Keratinocyte (primary cell): ENCODE measurements around the gene FBXO40. TPM values are rescaled to one million over a fixed set of nuclear protein-coding genes. Genes with fewer than 3 reads are reported as not detected.

Source experiments
- DNase-seq: peaks from one replicate; pipeline ENCODE4 v3.0.0-alpha.2; 2011; ENCODE audit warnings: low read depth, missing footprints, low spot score
- FAIRE-seq: peaks from 2 replicates; lab custom pipeline; 2011; peaks lifted over from hg19 to GRCh38; lab: Jason Lieb, UNC
- H2AFZ ChIP-seq: 2 replicates; pipeline ENCODE4 v1.6.0; 2012; ENCODE audit warnings: low read length, control low read depth, inconsistent platforms; ENCODE audit not compliant: control insufficient read depth
- H3K27ac ChIP-seq: 2 replicates; pipeline ENCODE4 v1.5.1; 2011; ENCODE audit warnings: low read length; ENCODE audit not compliant: control insufficient read depth, insufficient read depth
- H3K27me3 ChIP-seq: 3 replicates; pipeline ENCODE4 v1.6.0; 2011; ENCODE audit warnings: low read length; ENCODE audit not compliant: control insufficient read depth, insufficient read depth; ENCODE audit errors: extremely low read depth
- H3K36me3 ChIP-seq, 2 experiments: 2 replicates in 1 of 2; 3 replicates in 1 of 2; pipeline ENCODE4 v1.5.1; 2011; ENCODE audit warnings: low read length in 2 of 2, mild to moderate bottlenecking in 1 of 2; ENCODE audit not compliant: control insufficient read depth in 2 of 2, insufficient read depth in 2 of 2; ENCODE audit errors: extremely low read depth in 1 of 2
- H3K4me1 ChIP-seq: 3 replicates; pipeline ENCODE4 v1.5.1; 2011; ENCODE audit warnings: low read length; ENCODE audit not compliant: control insufficient read depth, insufficient read depth; ENCODE audit errors: extremely low read depth
- H3K4me2 ChIP-seq: 3 replicates; pipeline ENCODE4 v1.6.0; 2011; ENCODE audit warnings: low read depth, low read length; ENCODE audit not compliant: control insufficient read depth, insufficient read depth; ENCODE audit errors: extremely low read depth
- H3K4me3 ChIP-seq, 3 experiments: fragments of 200-600 bp in 1 of 3; sonication (generic) in 1 of 3; 2 replicates in 2 of 3; 3 replicates in 1 of 3; pipeline ENCODE4 v1.5.1; 2011 to 2016; ENCODE audit warnings: low read length in 3 of 3, mild to moderate bottlenecking in 3 of 3, control low read depth in 2 of 3, inconsistent platforms in 1 of 3, low read depth in 1 of 3, mixed read lengths in 1 of 3, mixed run types in 1 of 3, moderate library complexity in 1 of 3; ENCODE audit not compliant: control insufficient read depth in 2 of 3, insufficient read depth in 2 of 3; ENCODE audit errors: extremely low read depth in 1 of 3
- H3K79me2 ChIP-seq: 2 replicates; pipeline ENCODE4 v1.6.0; 2012; ENCODE audit warnings: low read length; ENCODE audit not compliant: control insufficient read depth, insufficient read depth
- H3K9ac ChIP-seq: 3 replicates; pipeline ENCODE4 v1.6.0; 2011; ENCODE audit warnings: low read length; ENCODE audit not compliant: control insufficient read depth, insufficient read depth; ENCODE audit errors: extremely low read depth
- H3K9me1 ChIP-seq: 3 replicates; pipeline ENCODE4 v1.6.0; 2011; ENCODE audit warnings: low read length; ENCODE audit not compliant: control insufficient read depth, insufficient read depth; ENCODE audit errors: extremely low read depth
- H3K9me3 ChIP-seq: 2 replicates; pipeline ENCODE4 v1.5.1; 2012; ENCODE audit warnings: low read depth, low read length; ENCODE audit not compliant: control insufficient read depth
- H4K20me1 ChIP-seq: 3 replicates; pipeline ENCODE4 v1.6.0; 2011; ENCODE audit warnings: low read length; ENCODE audit not compliant: control insufficient read depth, insufficient read depth; ENCODE audit errors: extremely low read depth
- EZH2 ChIP-seq: IDR thresholded peaks from one replicate; pipeline ENCODE4 v1.6.1; 2012; ENCODE audit warnings: inconsistent platforms, mild to moderate bottlenecking, low read length, moderate library complexity
- dilution Hi-C: fragments of 300-500 bp; cut with MboI; formaldehyde crosslinking; loops from one replicate; pipeline ENCODE4 v1.7.0; 2020; ENCODE audit warnings: low sequenced_read_pairs; ENCODE audit not compliant: extremely low pct_ligation_motif_present
- polyA plus RNA-seq, 5 experiments: library from polyadenylated mRNA; depleted of rRNA in 3 of 5; stranded (reverse) in 3 of 5; stranded (forward) in 1 of 5; unstranded in 1 of 5; fragments of >200 nt; gene quantifications; 1 replicate in 1 of 5; 2 replicates in 3 of 5; 3 replicates in 1 of 5; pipeline versions ENCODE4 v1.2.1 to v1.2.3, GENCODE V29; 2011 to 2012; ENCODE audit warnings: missing spikeins in 2 of 5, low read depth in 1 of 5, low replicate concordance in 1 of 5
- TF ChIP-seq, protein P1 (sequence below), 3 experiments: IDR thresholded peaks in 1 of 3; conservative IDR thresholded peaks in 1 of 3; optimal IDR thresholded peaks in 1 of 3; 2 replicates in 2 of 3; 3 replicates in 1 of 3; pipeline versions ENCODE3 to v1.5.1; 2011; ENCODE audit warnings: low read length in 3 of 3, mild to moderate bottlenecking in 3 of 3, moderate library complexity in 2 of 3, control low read depth in 1 of 3, inconsistent platforms in 1 of 3; ENCODE audit not compliant: insufficient read depth in 2 of 3; ENCODE audit errors: extremely low read depth in 1 of 3

Gene FBXO40
- polyA plus RNA-seq, 1 donor (not counting 4 experiments of a cell fraction or from before 2014, with no cell fraction given) = not detected

DNA sequence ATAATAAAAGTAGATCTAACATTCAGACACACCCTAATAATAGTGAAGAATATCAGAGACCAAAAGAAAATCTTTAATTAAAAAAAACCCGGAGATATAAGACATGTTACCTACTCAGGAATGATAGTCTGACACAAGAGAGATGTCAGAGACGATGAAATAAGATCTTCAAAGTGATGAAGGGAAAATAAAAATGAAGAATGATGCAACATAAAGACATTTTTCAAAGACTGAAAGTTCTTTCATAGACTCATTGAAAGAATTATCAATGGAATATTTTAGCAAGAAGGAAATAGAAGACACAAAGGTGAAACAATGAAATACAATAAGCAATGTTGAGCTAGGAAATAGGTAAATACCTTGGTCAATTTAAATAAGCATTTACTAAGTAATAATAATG, 47.9 kb downstream of the FBXO40 start:
- no peak overlapping the region for H3K4me2 ChIP-seq
- peaks cover 2% of the 10 kb centered on the region for H3K27me3 ChIP-seq
- H3K9ac ChIP-seq = no peak overlapping the region
- H3K4me3 ChIP-seq = no peak overlapping the region
- H3K36me3 ChIP-seq = no peaks in the 10 kb centered on the region
- FAIRE-seq = no peak
- H3K79me2 ChIP-seq = no peaks in the 10 kb centered on the region
- H3K9me1 ChIP-seq = no peaks in the 10 kb centered on the region
- no peak for TF ChIP-seq EZH2
- TF ChIP-seq, protein P1, sequence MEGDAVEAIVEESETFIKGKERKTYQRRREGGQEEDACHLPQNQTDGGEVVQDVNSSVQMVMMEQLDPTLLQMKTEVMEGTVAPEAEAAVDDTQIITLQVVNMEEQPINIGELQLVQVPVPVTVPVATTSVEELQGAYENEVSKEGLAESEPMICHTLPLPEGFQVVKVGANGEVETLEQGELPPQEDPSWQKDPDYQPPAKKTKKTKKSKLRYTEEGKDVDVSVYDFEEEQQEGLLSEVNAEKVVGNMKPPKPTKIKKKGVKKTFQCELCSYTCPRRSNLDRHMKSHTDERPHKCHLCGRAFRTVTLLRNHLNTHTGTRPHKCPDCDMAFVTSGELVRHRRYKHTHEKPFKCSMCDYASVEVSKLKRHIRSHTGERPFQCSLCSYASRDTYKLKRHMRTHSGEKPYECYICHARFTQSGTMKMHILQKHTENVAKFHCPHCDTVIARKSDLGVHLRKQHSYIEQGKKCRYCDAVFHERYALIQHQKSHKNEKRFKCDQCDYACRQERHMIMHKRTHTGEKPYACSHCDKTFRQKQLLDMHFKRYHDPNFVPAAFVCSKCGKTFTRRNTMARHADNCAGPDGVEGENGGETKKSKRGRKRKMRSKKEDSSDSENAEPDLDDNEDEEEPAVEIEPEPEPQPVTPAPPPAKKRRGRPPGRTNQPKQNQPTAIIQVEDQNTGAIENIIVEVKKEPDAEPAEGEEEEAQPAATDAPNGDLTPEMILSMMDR (optimal IDR thresholded peaks at IDR 0.05 in 1 of 3, IDR thresholded peaks at IDR 0.05 in 1 of 3, conservative IDR thresholded peaks at IDR 0.05 in 1 of 3; ENCODE audit: extremely low read depth in 1 of 3, insufficient read depth in 2 of 3, low read length in 3 of 3) = no peak
- H4K20me1 ChIP-seq = no peaks in the 10 kb centered on the region
- dilution Hi-C loops = no loop called here
- H2AFZ ChIP-seq = no peak overlapping the region
- H3K27ac ChIP-seq = no peak overlapping the region
- no peaks in the 10 kb centered on the region for H3K9me3 ChIP-seq
- no peaks in the 10 kb centered on the region for H3K4me1 ChIP-seq
- DNase-seq = no peak

GRCh38 chr3:121642601-121643314, 49.6 kb downstream of the FBXO40 start:
- no peaks in the 10 kb centered on the region for H3K9me1 ChIP-seq
- no peaks in the 10 kb centered on the region for H3K27me3 ChIP-seq
- no peak overlapping the region for H3K9ac ChIP-seq
- dilution Hi-C loops = no loop called here
- H3K27ac ChIP-seq = no peak overlapping the region
- H3K4me1 ChIP-seq = no peaks in the 10 kb centered on the region
- no peak for DNase-seq
- H3K79me2 ChIP-seq = no peaks in the 10 kb centered on the region
- no peaks in the 10 kb centered on the region for H4K20me1 ChIP-seq
- TF ChIP-seq, protein P1 (optimal IDR thresholded peaks at IDR 0.05 in 1 of 3, IDR thresholded peaks at IDR 0.05 in 1 of 3, conservative IDR thresholded peaks at IDR 0.05 in 1 of 3; ENCODE audit: extremely low read depth in 1 of 3, insufficient read depth in 2 of 3, low read length in 3 of 3) = no peak
- TF ChIP-seq EZH2 = no peak
- no peak overlapping the region for H2AFZ ChIP-seq
- no peak for FAIRE-seq
- no peak overlapping the region for H3K4me2 ChIP-seq
- no peaks in the 10 kb centered on the region for H3K36me3 ChIP-seq
- H3K9me3 ChIP-seq = no peaks in the 10 kb centered on the region
- H3K4me3 ChIP-seq = no peak overlapping the region
